NCI-H1105 treated with DMSO at 0.1 percent for 48 hours (cell line): ENCODE measurements around the gene RAI14.

Source experiments
- DNase-seq: peaks from one replicate; lab custom pipeline; 2025; lab: John Stamatoyannopoulos, UW

Gene RAI14

GRCh38 chr5:34648039-34648839 lies 7.9 kb upstream of the RAI14 start:
- no peak for DNase-seq

- DNase-seq, result no peak
These were observed 7.3 kb upstream of the RAI14 start for GRCh38 chr5:34648840-34649158.

- no peak for DNase-seq
These were observed 4.3 kb upstream of the RAI14 start for GRCh38 chr5:34651791-34652190.

- no peak for DNase-seq
These were observed 3.7 kb upstream of the RAI14 start for GRCh38 chr5:34652466-34652865.

- DNase-seq, result no peak
These were observed 3.2 kb upstream of the RAI14 start for GRCh38 chr5:34652914-34653313.

- no peak for DNase-seq
These were observed 2.4 kb upstream of the RAI14 start for GRCh38 chr5:34653708-34654107.

- peak; percentile 47 for DNase-seq
These were observed 655 bp upstream of the RAI14 start for GRCh38 chr5:34655354-34655991.

- peak; percentile 10 for DNase-seq
These were observed 659 bp downstream of the RAI14 start for GRCh38 chr5:34656700-34657273.

GRCh38 chr5:34657274-34657921 lies 1.3 kb downstream of the RAI14 start:
- DNase-seq, result no peak

- no peak for DNase-seq
These were observed 1.9 kb downstream of the RAI14 start for GRCh38 chr5:34657988-34658387.

GRCh38 chr5:34659168-34659567 lies 3.0 kb downstream of the RAI14 start:
- no peak for DNase-seq

GRCh38 chr5:34660444-34660843 lies 4.3 kb downstream of the RAI14 start:
- DNase-seq, result no peak

GRCh38 chr5:34663771-34664496 lies 7.8 kb downstream of the RAI14 start:
- DNase-seq, result no peak

- DNase-seq, result no peak
These were observed 10.4 kb downstream of the RAI14 start for GRCh38 chr5:34666392-34667080.

GRCh38 chr5:34667705-34668104 lies 11.6 kb downstream of the RAI14 start:
- no peak for DNase-seq

- no peak for DNase-seq
These were observed 13.9 kb downstream of the RAI14 start for GRCh38 chr5:34669931-34670516.

- DNase-seq, result no peak
These were observed 16.1 kb downstream of the RAI14 start for GRCh38 chr5:34672196-34672595.

- no peak for DNase-seq
These were observed 17.5 kb downstream of the RAI14 start for GRCh38 chr5:34673463-34674125.

- no peak for DNase-seq
These were observed 18.1 kb downstream of the RAI14 start for GRCh38 chr5:34674187-34674586.

- DNase-seq, result no peak
These were observed 19.7 kb downstream of the RAI14 start for GRCh38 chr5:34675857-34676256.

GRCh38 chr5:34676416-34676815 lies 20.3 kb downstream of the RAI14 start:
- no peak for DNase-seq
